HG03378 (cell line): Measurements from ENCODE around the gene ARMH1.

Experiments used
- ATAC-seq: cut with Tn5 transposase; IDR thresholded peaks from one replicate; pipeline ENCODE4 v1.9.1; 2021; ENCODE audit warnings: mild to moderate bottlenecking, moderate library complexity; ENCODE audit not compliant: unreplicated experiment

ARMH1 gene

DNA sequence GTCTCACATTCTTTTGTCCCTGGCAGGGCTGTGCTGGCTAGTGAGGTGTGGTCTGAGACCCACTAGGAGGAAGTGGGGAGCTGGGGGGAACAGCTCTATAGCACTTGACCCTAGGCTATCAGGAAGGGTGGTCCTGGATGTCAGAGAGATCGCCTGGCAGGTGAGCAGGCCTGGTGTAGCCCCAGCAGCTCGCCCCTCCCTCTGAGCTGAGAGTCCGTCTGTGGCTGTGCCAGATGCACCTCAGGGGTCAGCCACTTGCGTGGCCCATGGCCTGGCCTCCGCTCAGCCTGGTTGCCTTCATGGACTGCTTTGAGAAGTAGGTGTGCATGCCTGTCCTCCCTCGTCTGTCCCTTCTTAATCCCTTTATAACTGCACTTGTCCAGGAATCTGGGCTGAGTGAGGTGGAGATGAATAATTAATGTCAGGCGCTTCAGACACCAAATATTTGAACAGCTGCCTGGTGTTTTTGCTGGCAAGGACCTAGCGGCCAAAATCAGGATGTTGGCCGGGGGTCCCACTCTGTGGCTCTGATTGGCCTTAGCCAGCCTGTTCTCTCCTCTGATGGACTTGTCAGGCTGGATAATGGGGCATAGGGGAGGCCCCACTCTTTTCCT, 30.7 kb upstream of the ARMH1 start:
- no peak for ATAC-seq

DNA sequence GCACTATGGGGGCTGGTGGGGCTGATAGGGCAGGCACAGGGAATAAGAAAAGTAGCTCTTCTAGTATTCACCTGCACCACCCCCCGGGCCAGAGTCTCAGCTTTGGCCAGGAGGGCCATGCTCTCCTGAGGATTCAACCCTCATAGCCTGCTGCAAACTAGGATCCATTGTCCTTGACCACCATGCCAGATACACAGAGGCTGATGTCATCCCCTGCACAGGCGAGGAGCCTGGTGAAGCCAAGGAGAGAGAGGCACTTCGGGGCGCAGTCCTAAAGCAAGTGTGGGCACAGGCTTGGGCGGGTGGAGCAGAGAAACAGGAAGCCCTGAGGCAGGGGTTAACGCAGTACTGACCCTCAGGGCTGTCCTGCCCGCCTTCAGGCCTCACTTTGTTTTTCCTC, 29.7 kb upstream of the ARMH1 start:
- no peak for ATAC-seq

DNA sequence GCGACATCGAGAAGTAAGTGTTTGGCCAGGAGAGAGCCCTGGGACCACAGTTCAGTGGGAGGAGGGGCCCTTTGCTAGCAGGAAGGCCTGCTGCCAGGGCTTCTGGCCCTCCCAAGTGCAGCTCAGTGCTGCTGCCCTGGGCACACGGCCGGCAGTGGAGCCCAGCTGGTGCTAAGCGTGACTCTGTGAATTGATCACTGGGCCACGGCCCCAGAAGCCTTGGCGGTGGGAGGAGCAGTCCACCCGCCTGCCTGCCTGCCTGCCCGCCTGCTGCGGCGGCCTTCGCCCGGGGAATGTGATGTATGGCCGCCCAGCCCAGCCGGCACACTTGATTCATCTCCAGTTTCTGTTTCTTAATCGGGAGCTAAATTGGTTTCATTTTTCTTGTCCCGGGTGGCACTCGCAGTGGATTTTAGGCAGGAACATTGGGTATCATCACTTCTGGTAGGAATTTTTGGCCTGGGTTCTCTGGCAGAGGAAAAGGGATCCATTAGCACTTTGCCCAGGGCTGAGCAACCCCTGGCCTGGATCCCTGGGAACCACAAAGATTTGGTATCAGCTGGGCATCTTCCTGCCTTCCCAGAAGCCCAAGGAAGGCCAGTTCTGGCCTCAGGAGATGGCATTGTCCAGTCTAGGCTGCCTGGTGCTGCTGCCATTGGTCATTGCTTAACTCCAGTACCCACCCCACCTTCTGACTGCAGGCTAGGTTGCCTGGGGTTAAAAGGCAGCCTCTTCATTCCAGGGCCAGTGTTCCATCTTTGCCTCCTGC, 28.9 kb upstream of the ARMH1 start:
- ATAC-seq = no peak

DNA sequence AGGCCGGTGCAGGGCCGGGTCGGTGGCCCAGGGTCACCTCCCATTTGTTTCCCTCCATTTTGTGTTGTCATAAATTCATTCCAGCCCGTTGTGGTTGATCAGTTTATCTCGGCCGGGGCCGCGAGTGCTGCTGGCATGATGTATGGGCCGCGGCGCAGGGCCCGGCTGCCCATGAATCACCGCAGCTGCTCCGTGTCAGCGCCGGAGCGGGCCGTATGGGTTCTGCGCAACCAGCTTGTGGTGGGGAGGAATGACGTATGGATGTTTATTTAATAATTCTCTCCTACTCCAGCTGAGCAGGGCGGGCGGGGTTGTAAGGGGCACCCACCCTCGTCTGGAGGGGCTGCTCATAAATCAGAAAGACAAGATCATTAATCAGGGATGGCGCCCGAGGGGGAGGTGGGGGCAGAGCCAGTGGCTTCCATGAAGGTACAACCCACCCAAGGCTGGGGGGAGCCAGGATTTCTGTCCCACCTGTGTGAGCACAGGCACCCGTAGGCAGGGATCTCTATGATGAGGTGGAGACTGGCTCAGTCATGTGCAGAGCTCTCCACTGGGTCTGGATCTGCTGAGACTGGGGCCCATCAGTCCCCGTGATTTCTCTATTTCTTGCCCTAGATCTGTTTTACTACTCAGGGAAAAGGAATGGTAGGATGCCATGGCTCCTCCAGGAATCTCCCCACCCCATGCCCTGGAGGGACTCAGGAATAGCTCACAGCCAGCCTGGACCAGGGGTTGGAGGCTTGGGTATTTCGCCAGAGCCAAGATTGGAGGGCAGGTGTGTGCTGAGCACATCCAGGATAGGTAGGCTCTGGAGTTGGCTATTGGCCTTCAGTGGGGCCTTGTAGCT, 28.0 kb upstream of the ARMH1 start:
- no peak for ATAC-seq

DNA sequence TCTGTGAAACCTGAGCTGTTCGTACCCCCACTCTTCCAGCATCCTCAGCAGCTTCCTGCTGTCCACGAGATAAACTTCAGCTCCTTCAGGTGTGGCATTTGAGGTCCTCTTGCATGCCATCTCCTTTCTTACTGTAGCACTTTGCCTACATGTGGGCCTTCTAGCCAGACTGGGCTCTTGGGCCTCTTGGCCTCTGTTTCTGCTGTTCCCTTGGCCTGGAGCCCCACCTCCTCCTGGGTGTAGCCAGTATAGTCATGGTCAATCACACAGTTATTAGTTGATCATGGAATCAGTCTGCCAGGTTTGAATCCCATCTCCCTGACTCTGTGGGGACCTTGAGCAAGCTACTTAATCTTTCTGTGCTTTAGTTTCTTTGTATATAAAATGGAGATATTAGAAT, 26.6 kb upstream of the ARMH1 start:
- no peak for ATAC-seq

DNA sequence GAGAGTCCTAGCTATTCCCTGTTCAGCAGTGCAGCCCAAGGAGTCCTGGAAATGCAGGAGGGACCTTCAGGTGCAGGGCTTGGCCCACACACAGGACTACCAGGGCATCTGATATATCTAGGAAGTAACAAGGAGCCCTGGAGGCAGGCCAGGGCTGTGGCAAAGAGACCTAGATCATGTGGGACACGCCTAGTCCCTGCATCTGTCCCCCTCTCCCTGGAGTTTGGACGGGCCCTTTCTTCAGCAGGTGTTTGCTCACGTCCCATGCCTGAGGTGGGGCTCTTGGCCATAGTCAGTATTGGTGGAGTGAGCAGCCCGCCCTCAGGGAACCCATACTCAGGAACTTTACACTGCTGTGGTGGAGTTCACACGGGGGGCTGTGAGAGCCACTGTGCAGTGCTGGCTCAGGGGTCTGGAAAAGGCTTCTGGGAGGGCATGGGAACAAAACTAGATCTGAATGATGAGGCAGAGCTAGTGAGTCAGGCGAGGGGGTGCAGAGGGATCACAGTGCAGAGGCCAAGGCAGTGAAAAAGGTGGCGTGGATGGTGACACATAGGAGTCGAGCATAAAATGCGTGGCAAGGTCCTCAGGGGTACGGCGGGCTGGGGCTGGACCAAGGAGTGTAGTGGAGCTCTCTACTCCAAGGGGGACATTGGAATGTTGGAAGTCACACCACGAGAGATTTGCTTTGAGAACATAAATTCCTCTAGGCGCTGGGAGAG, 25.8 kb upstream of the ARMH1 start:
- no peak for ATAC-seq

DNA sequence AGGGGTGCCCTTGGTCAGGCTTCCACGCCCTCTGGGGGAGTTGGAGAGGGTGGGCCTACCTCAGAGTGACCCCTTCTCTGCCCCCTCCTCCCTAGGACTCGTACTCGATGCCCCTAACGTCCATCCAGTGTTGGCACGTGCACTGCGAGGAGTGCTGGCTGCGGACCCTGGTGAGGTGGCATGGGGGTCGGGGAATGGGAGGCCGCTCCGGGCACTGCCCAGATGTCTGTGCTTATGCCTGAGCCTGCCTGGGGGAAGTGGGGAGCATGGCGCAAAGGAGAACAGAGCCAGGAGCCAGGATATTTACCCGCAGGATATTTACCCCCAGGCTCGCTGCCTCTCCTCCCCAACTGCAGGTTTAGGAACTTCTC, 24.7 kb upstream of the ARMH1 start:
- no peak for ATAC-seq

DNA sequence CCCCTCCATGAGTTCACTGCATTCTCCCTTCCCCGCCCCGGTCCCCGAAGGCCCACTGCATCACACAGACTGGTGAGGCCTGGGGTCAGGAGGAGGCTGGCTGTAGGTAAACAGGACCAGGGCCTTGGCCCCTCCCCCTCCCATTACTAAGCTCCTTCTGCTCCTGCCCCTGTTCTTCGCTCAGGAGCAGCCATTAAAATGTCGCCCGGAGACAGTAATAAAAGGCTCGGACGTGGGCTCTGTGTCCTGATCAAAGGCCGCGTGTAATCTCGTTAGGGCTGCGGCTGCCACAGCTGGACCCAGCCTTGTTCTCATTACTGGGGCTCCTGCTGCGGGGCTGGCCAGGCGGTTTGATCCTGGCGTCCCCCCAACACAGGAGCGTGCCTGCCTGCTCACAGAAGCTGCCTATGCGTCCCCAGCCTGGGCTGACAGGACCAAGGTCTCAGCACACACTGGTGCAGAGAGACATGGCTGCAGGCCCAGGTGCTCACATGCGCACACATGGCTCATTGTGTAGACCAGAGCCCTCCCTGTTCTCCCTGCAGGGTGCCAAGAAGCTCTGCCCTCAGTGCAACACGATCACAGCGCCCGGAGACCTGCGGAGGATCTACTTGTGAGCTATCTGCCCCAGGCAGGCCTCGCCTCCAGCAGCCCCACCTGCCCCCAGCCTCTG, 24.2 kb upstream of the ARMH1 start:
- no peak for ATAC-seq

DNA sequence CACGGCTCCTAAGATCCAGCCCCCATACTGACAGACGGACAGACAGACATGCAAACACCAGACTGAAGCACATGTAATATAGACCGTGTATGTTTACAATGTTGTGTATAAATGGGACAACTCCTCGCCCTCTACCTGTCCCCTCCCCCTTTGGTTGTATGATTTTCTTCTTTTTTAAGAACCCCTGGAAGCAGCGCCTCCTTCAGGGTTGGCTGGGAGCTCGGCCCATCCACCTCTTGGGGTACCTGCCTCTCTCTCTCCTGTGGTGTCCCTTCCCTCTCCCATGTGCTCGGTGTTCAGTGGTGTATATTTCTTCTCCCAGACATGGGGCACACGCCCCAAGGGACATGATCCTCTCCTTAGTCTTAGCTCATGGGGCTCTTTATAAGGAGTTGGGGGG, 23.4 kb upstream of the ARMH1 start:
- no peak for ATAC-seq

DNA sequence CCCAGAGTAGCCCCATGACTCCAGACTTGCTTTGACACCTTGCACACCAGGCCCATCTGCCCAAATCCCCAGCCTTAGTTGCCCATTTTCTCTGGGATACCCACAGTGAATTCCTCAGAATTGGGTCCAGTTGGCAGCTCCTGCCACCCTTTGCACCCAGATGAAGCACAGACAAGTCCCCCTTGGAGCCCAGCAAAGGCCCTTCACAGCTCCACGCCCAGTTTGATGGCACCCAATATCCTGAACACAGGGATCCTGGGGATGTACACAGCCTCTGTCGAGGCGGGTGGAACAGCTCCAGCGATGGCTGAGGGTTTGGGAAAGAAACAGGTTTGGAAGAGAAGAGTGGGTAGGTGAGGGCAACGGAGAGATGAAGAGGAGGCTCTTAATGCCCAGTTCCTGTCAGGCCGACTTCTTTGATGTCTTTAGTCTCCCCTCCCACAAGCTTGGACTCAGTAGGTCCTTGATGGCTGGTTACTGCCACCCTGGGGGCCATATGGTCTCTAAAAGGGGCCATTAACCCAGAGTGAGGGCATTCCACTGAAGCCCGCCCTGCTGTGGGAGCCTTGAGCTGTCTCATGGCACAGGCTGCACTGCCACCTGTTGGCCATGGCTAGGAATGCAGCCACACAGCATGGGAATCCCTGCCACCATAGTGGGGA, 21.9 kb upstream of the ARMH1 start:
- no peak for ATAC-seq

DNA sequence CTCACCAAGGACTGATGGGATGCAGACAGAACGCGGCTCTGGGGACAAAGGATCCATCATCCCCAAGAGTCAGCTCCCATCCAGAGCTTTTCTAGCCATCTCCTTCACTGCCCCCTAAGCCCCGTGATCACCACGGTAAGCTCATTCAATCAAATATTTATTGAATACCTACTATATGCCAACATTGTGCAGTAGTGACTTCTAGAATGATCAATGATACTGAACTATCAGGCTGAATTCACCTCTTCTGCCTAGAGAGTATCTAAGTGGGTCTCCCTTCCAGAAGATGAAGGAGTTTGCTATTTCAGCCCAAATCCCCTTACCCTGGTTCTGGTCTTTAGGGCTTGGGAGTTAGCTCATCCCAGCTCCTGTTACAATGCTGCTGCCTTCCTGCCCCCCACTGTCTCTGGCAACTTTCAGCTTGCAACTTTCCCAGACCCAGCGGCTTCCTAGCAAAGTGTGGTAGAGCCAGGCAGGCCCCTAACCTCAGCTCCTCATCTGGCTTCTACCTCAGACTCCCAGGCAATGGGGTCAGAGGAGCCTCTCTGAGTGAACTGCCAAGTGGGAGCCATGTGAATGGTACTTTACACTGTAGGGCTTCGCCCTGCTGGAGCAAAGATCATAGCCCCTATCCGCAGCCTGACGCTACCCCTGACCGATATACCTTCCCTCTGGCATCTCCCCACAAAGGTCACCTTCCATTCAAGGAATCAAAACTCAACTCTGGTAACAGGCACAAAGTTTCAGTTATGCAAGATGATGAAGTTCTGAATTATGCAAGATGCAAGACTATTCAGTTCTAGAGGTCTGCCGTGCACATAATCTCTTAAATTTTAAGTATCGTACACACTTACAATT, 21.2 kb upstream of the ARMH1 start:
- no peak for ATAC-seq

DNA sequence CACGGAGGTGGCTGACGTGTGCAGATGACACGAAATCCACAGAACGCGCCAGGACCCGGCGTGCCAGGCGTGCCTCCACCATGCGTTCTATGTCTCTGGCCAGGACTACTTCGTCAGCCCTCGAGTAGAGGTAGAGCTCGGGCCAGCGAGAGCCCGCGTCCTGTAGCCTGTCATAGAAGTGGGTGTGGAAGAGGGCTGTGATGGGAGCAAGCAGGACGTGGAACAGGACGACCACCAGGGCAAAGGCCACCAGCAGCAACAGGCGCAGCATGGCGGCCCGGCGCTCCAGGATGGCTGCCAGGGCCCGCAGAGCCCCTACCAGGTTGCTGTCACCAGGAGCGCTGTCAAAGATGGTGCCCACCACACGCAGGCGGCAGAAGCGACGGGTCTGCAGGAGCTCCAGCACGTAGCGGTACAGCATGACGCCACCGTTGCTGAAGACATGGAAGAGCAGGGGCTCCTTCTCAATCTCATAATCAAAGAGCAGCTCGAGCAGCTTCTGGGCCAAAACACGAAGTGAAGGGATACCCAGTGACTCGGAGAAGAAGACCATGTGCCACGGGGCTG, 19.8 kb upstream of the ARMH1 start:
- no peak for ATAC-seq

DNA sequence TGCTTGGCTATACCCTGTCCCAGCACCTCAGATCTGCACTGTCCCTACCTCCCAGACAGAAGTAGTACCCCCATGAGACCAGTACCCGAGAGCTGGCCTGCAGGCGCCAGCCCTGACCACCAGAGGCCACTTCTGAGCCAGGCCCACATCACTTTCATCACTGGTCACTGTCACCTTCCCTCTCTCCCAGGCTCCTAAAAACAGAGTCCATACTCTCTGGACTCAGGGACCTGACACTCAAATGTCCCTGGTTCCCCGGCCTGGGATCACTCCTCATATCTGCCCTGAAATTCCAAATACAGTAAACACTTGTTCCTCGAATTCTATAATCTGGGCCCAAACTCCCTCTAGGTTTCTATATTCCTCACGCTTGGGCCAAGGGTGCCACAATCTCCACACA, 18.9 kb upstream of the ARMH1 start:
- ATAC-seq = no peak

DNA sequence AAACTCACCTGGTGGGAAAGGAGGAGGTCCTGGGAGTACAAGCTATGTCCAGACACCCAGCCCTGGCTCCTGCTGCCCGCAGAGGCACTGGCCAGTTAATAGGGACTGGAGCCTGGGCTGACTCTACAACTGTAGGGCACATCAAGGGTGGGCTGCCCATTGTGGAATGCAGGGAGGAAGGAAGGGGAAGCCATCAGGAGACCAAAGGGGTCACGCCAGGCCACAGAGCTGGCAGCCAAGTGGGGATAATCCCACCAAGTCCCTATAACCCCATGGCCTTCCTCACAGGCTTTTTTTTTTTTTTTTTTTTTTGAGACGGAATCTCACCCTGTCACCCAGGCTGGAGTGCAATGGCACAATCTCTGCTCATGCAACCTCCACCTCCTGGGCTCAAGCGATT, 14.9 kb upstream of the ARMH1 start:
- no peak for ATAC-seq

DNA sequence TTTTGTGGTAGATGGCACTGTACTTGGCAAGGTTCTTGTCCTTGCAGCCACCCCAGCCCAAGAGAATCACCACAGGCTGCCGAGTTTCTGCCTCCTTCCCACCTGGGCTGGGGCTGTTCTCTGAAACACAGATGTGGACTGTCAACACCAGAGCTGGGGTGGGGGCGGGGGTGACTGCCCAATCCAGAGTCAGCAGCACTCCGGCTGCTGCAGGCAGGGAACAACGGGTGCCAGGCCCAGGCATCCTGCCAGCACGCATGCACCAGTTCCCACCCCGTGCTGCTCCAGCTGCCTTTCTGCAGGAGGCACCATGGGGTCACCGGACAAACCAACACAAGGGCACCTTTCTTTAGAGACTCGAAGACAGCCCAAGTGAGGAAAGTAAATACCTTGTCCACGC, 14.3 kb upstream of the ARMH1 start:
- no peak for ATAC-seq

DNA sequence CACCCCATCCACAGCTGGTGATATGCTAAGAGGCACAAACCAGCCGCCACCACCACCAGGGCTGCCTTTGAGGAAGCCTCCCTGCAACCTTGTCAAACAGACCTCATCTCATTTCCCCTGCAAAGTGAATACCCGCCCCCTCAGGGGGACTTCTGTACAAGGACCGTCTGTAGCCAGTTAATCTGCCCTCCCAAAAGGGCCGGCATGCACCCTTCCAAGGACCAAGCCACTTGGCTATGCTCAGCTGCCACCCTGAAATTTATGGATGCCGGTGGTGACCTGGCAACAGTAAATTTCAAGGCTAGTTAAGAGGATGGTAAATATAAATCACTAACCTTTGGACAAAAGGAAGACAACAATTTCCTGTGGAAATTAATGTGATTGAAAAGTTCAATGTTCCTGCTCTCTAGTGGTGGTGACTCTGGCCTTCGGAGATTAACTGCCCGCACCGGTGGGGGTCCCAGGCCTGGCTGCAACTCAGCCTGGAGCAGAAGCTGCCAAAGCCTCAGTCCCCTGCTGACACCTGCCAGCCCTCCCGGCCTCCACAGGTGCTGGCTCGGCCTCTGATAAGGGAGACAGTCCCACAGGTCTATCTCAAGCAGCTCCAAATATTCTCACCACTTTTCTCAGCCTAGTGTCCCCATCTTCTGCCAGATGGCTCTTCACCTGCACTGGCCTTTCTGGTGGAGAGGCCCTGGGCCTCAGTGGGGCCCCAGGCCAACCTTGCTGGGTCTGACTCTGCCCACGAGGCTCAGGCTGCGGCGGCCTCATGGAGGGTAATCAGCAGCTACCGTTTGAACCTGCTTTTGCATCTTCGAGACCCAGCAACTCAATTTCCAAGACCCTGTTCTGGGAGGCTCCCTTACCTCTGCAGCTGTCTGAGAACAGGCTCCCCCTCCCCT, 12.5 kb upstream of the ARMH1 start:
- ATAC-seq = no peak

DNA sequence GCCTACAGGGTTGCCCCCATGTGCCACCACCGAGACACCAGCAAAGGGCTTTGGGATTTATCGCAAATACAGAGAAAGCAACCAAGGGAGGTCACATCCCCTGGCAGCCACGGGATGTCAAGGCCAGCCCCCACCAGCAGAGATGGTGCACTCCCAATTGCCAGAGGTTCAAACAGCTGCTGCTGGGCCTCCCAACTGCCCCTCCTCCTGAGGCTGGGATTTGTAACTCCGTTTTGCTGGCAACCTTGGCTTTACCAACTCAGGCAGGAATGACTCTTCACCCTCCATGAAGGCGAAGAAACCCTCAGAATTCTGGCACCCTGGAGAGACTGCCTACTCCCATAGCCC, 11.9 kb upstream of the ARMH1 start:
- ATAC-seq = no peak

DNA sequence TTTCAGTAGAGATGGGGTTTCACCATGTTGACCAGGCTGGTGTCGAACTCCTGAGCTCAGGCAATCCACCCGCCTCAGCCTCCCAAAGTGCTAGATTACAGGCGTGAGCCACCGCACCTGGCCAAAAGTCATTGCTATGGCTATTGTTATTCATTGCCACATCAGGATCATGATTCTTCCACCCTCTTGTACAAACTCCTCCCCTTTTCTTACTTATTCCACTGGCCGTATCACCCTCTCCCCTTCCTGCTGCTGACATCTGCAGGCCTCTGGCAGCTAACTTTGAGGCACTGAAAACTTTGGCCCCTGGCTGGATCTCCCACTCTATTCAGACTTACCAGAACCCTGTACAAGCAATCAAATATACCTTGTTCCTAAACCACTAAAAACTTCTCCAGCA, 11.1 kb upstream of the ARMH1 start:
- ATAC-seq = no peak
